ENCODE data around the gene HOXD3.

Gene HOXD3

DNA sequence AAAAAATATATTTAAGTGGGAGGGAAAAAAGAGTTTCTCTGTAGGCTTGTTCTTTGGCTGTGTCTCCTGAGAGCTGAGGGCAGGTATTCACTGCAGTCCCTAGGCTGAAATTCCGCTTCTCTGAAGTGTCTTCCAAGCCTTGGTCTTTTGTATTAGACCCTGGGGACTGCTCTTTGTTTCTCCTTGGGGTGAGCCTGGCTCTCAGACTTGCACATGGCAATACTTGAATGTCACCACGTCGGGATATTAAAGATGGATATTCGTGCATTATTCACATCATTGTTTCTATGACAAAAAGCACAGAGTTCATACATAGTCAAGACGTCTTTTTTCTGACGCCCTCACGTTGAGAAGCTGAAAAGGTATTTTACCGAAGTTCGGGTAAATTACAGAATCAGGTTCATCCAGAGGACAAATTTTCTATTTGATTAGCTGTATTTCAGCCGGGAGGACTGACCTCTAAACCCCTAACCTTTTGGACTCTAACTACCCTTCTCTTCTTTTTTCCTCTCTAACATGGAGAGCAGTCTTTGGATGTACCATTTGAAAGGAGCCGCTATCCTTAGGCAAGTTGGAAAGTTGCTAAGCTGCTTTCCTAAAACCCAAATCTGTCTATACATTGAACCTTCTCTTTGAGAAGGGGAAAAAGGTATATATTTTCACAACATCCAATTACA, 2.4 kb upstream of the HOXD3 start:
- Histone ChIP-seq H2AFZ (no peak overlapping the region), H3K4me1 (no peaks in the 10 kb centered on the region), H3K79me2 (no peaks in the 10 kb centered on the region), H3K27ac (no peak overlapping the region), H3K36me3 (ENCODE audit: control insufficient read depth, insufficient read depth, low read length) (no peaks in the 10 kb centered on the region), H3K9ac (no peak overlapping the region), H3K4me3 (ENCODE audit: low read depth, low read length) (no peak overlapping the region), H3K27me3 (ENCODE audit: control insufficient read depth, insufficient read depth, low read length) (peaks cover 20% of the 10 kb centered on the region), H3K4me2 (ENCODE audit: low read length) (no peak overlapping the region), H3K9me3 (ENCODE audit: control insufficient read depth, low read length) (no peaks in the 10 kb centered on the region)
- no peak for TF ChIP-seq CTCF (IDR thresholded peaks at IDR 0.05)

DNA sequence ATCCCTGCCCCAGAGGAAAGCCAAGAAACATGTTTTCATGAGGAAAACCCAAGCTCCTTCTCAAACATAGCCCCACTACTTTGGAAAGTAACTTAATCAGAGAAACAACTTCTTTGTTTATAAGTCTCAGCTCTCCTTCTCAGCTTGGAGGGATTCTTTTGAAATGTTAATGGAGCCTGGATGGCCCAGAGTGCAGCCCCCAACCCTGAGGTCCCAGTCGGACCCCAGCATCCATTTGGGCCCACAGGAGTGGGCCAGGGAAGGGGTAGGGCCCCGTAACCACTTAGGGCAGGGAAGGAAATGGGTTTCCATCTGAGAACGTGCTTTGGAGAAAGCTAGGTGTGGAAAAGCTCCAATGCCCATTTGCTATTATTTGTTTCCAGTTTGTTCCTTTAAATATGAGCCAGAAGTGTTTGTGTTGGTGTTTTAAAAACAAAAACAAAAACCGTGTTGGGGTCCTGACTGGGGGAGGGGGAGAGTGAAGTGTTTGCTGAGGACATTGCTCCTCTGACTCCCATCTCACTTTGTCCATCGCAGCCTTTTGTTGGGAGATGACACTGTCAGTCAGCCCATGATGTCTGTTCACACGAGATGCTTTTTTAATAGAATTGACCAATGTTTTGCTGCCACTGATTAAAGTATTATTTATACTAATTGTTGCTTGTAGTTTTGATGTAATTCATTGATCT, 1.6 kb upstream of the HOXD3 start:
- Histone ChIP-seq H3K79me2 (no peaks in the 10 kb centered on the region), H3K36me3 (ENCODE audit: control insufficient read depth, insufficient read depth, low read length) (no peaks in the 10 kb centered on the region), H3K4me2 (ENCODE audit: low read length) (no peak overlapping the region), H3K9ac (no peak overlapping the region), H3K9me3 (ENCODE audit: control insufficient read depth, low read length) (no peaks in the 10 kb centered on the region), H3K27ac (no peak overlapping the region), H3K4me1 (no peaks in the 10 kb centered on the region), H3K4me3 (ENCODE audit: low read depth, low read length) (no peak overlapping the region), H3K27me3 (ENCODE audit: control insufficient read depth, insufficient read depth, low read length) (peaks cover 23% of the 10 kb centered on the region), H2AFZ (no peak overlapping the region)
- no peak for TF ChIP-seq CTCF (IDR thresholded peaks at IDR 0.05)

DNA sequence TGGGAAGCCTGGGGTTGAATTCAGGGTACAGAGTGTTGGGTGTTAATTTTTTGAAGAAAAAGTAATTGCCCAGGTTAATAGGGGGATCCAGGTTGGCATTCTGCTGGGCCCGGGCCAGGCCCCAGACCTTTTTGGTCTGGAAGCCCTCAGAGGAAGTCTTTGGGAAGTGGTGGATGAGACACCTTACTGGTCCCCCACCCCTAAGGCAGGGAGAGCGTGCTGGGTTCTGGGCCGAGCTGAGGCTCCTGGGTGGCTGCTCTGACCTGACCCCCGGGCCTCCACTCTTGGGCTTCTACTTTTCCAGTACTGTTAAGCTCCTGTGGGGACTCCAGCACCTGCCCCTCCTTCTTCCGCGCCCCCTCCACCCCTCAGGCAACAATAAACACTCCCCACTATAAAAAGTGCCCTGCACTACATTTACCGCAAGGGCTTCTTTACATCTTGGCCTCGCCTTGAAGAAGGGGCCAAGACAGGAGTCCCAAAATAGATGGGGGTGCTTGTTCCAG, 753 bp upstream of the HOXD3 start:
- Histone ChIP-seq H3K27me3 (ENCODE audit: control insufficient read depth, insufficient read depth, low read length) (peaks cover 27% of the 10 kb centered on the region), H3K4me2 (ENCODE audit: low read length) (no peak overlapping the region), H3K9ac (no peak overlapping the region), H3K79me2 (no peaks in the 10 kb centered on the region), H2AFZ (no peak overlapping the region), H3K4me1 (no peaks in the 10 kb centered on the region), H3K9me3 (ENCODE audit: control insufficient read depth, low read length) (no peaks in the 10 kb centered on the region), H3K36me3 (ENCODE audit: control insufficient read depth, insufficient read depth, low read length) (no peaks in the 10 kb centered on the region), H3K4me3 (ENCODE audit: low read depth, low read length) (no peak overlapping the region), H3K27ac (no peak overlapping the region)
- TF ChIP-seq CTCF (IDR thresholded peaks at IDR 0.05): no peak

DNA sequence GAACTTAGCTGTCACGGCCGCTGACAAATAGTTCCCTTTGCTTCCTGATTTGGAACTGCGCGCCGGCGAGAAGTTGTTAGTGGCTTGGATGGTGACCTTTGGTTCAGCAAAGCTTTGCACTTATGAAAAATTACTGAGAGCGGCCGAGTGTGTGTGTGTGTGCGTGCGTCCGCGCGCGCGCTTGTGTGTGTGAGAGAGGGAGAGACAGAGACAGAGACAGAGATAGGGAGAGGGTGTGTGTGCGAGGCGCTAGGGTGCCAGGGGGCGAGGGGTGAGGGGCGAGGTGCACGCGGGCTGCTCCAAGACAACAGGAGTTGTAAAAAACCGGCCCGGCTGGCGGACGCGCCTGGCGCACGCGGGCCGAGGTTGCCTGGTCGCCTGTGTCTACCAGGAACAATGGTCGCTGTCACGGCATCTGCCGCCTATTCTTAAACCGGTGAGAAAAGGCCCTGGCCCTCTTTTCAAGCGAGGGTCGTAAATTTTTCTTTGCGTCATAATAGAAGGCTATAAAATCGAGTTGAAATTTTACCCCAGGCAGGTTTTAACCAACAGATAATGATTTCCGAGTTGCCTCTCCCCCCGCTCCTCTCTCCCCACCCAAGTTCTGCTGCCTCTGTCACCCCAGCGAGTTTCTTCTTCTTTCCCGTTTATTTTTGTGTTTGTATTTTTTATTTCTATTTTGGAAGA, 535 bp downstream of the HOXD3 start:
- TF ChIP-seq CTCF (IDR thresholded peaks at IDR 0.05): no peak
- no peak overlapping the region for H3K4me2 ChIP-seq (ENCODE audit: low read length)
- no peaks in the 10 kb centered on the region for H3K79me2 ChIP-seq
- H3K9me3 ChIP-seq (ENCODE audit: control insufficient read depth, low read length): no peaks in the 10 kb centered on the region
- H3K27me3 ChIP-seq (ENCODE audit: control insufficient read depth, insufficient read depth, low read length): peaks cover 27% of the 10 kb centered on the region
- no peaks in the 10 kb centered on the region for H3K36me3 ChIP-seq (ENCODE audit: control insufficient read depth, insufficient read depth, low read length)
- no peaks in the 10 kb centered on the region for H3K4me1 ChIP-seq
- no peak overlapping the region for H3K27ac ChIP-seq
- no peak overlapping the region for H3K9ac ChIP-seq
- no peak overlapping the region for H3K4me3 ChIP-seq (ENCODE audit: low read depth, low read length)
- no peak overlapping the region for H2AFZ ChIP-seq
